H9 (cell line): ENCODE measurements around the gene TENM4. TPM values are rescaled to one million over a fixed set of nuclear protein-coding genes. Genes with fewer than 3 reads are reported as not detected.

Experiments used
- DNase-seq: peaks from one replicate; pipeline ENCODE4 v3.0.0-alpha.2; 2017
- H2AFZ ChIP-seq: one replicate; pipeline ENCODE4 v1.6.1; 2013; ENCODE audit warnings: mild to moderate bottlenecking, low read length, control low read depth, moderate library complexity
- H2AK5ac ChIP-seq: 2 replicates; pipeline ENCODE4 v1.6.1; 2013; ENCODE audit warnings: low read length, control low read depth, mixed read lengths; ENCODE audit not compliant: insufficient read length
- H2BK120ac ChIP-seq: one replicate; pipeline ENCODE4 v1.6.1; 2013; ENCODE audit warnings: low read depth, mild to moderate bottlenecking, low read length, control low read depth, inconsistent platforms; ENCODE audit not compliant: poor library complexity, severe bottlenecking
- H2BK12ac ChIP-seq: 2 replicates; pipeline ENCODE4 v1.6.1; 2013; ENCODE audit warnings: low read length, control low read depth, mixed read lengths, low read depth; ENCODE audit not compliant: insufficient read length
- H2BK15ac ChIP-seq: 2 replicates; pipeline ENCODE4 v1.6.1; 2013; ENCODE audit warnings: low read depth, low read length, control low read depth
- H2BK20ac ChIP-seq: one replicate; pipeline ENCODE4 v1.6.1; 2013; ENCODE audit warnings: low read depth, mild to moderate bottlenecking, low read length, control low read depth, inconsistent platforms; ENCODE audit not compliant: poor library complexity, severe bottlenecking
- H2BK5ac ChIP-seq: 2 replicates; pipeline ENCODE4 v1.6.1; 2013; ENCODE audit warnings: low read length, control low read depth, mixed read lengths; ENCODE audit not compliant: insufficient read length
- H3K14ac ChIP-seq: 2 replicates; pipeline ENCODE4 v1.6.1; 2013; ENCODE audit warnings: low read length, control low read depth; ENCODE audit not compliant: insufficient read depth
- H3K18ac ChIP-seq: 2 replicates; pipeline ENCODE4 v1.6.1; 2013; ENCODE audit warnings: low read depth, mild to moderate bottlenecking, mixed read lengths, low read length, control low read depth; ENCODE audit not compliant: insufficient read length
- H3K23ac ChIP-seq: 2 replicates; pipeline ENCODE4 v1.6.1; 2013; ENCODE audit warnings: low read length, control low read depth, mixed read lengths, low read depth; ENCODE audit not compliant: insufficient read length
- H3K23me2 ChIP-seq: 2 replicates; pipeline ENCODE4 v1.6.1; 2013; ENCODE audit warnings: low read depth, mild to moderate bottlenecking, mixed read lengths, low read length, control low read depth; ENCODE audit not compliant: insufficient read length, poor library complexity, severe bottlenecking
- H3K27ac ChIP-seq: 2 replicates; pipeline ENCODE4 v1.5.1; 2013; ENCODE audit warnings: low read length, control low read depth, mixed read lengths, low read depth; ENCODE audit not compliant: insufficient read length
- H3K27me3 ChIP-seq: 2 replicates; pipeline ENCODE4 v1.6.1; 2013; ENCODE audit warnings: low read length, control low read depth, inconsistent platforms; ENCODE audit not compliant: insufficient read depth
- H3K4ac ChIP-seq: 2 replicates; pipeline ENCODE4 v1.6.1; 2013; ENCODE audit warnings: low read depth, mild to moderate bottlenecking, control low read depth, inconsistent platforms, low read length, moderate library complexity
- H3K4me1 ChIP-seq: 2 replicates; pipeline ENCODE4 v1.6.1; 2013; ENCODE audit warnings: low read length, control low read depth, inconsistent platforms; ENCODE audit not compliant: insufficient read depth
- H3K4me2 ChIP-seq: 2 replicates; pipeline ENCODE4 v1.6.1; 2013; ENCODE audit warnings: low read length, control low read depth, mixed read lengths; ENCODE audit not compliant: insufficient read length, insufficient read depth
- H3K56ac ChIP-seq: 2 replicates; pipeline ENCODE4 v1.6.1; 2013; ENCODE audit warnings: low read depth, mild to moderate bottlenecking, mixed read lengths, low read length, control low read depth; ENCODE audit not compliant: insufficient read length
- H3K79me1 ChIP-seq: 2 replicates; pipeline ENCODE4 v1.6.1; 2013; ENCODE audit warnings: low read depth, mild to moderate bottlenecking, moderate library complexity, low read length, control low read depth, inconsistent platforms; ENCODE audit not compliant: insufficient read depth, poor library complexity, severe bottlenecking
- H3K79me2 ChIP-seq: 2 replicates; pipeline ENCODE4 v1.6.1; 2013; ENCODE audit warnings: low read length, control low read depth, inconsistent platforms; ENCODE audit not compliant: insufficient read depth
- H3K9ac ChIP-seq: 2 replicates; pipeline ENCODE4 v1.6.1; 2013; ENCODE audit warnings: low read length, control low read depth, mixed read lengths; ENCODE audit not compliant: insufficient read length; ENCODE audit errors: extremely low read depth
- H3K9me3 ChIP-seq: one replicate; pipeline ENCODE4 v1.6.1; 2013; ENCODE audit warnings: low read depth, low read length, inconsistent platforms; ENCODE audit not compliant: control insufficient read depth
- H3T11ph ChIP-seq: one replicate; pipeline ENCODE4 v1.6.1; 2013; ENCODE audit warnings: mild to moderate bottlenecking, low read length, control low read depth, inconsistent platforms
- H4K20me1 ChIP-seq: one replicate; pipeline ENCODE4 v1.6.1; 2013; ENCODE audit not compliant: control insufficient read depth, insufficient read length, insufficient read depth
- H4K5ac ChIP-seq: 2 replicates; pipeline ENCODE4 v1.6.1; 2013; ENCODE audit warnings: low read depth, mild to moderate bottlenecking, mixed read lengths, low read length, control low read depth; ENCODE audit not compliant: insufficient read length
- H4K8ac ChIP-seq: replicated peaks from 2 replicates; pipeline ENCODE4 v1.6.1; 2013; ENCODE audit warnings: low read length, control low read depth, mixed read lengths, low read depth; ENCODE audit not compliant: insufficient read length
- H4K91ac ChIP-seq: 2 replicates; pipeline ENCODE4 v1.6.1; 2013; ENCODE audit warnings: low read depth, mild to moderate bottlenecking, moderate library complexity, mixed read lengths, low read length, control low read depth; ENCODE audit not compliant: insufficient read length
- H3K27ac Mint-ChIP-seq, 3 experiments: 2 replicates in 2 of 3; 3 replicates in 1 of 3; pipeline ENCODE4 v1.8.0; 2020 to 2021; ENCODE audit warnings: mixed read lengths in 3 of 3, mild to moderate bottlenecking in 1 of 3, moderate library complexity in 1 of 3
- H3K27me3 Mint-ChIP-seq: 2 replicates; pipeline ENCODE4 v1.8.0; 2021; ENCODE audit warnings: low read depth, mild to moderate bottlenecking, moderate library complexity, mixed read lengths
- H3K36me3 Mint-ChIP-seq, 3 experiments: 2 replicates in 2 of 3; 3 replicates in 1 of 3; pipeline ENCODE4 v1.8.0; 2020 to 2021; ENCODE audit warnings: low read depth in 3 of 3, mixed read lengths in 3 of 3; ENCODE audit not compliant: insufficient read depth in 1 of 3
- H3K4me1 Mint-ChIP-seq, 2 experiments: 2 replicates each; pipeline ENCODE4 v1.8.0; 2020; ENCODE audit warnings: mixed read lengths in 2 of 2
- H3K4me3 Mint-ChIP-seq, 2 experiments: 2 replicates in 1 of 2; 3 replicates in 1 of 2; pipeline ENCODE4 v1.8.0; 2020 to 2021; ENCODE audit warnings: mild to moderate bottlenecking in 2 of 2, mixed read lengths in 2 of 2, moderate library complexity in 1 of 2
- H3K9me3 Mint-ChIP-seq, 2 experiments: 2 replicates in 1 of 2; 3 replicates in 1 of 2; pipeline ENCODE4 v1.8.0; 2020; ENCODE audit warnings: mild to moderate bottlenecking in 2 of 2, mixed read lengths in 2 of 2, moderate library complexity in 1 of 2
- CTCF ChIP-seq: fragments of 200-600 bp; sonication (generic); conservative IDR thresholded peaks from 3 replicates; pipeline ENCODE4 v1.8.0; 2021; ENCODE audit warnings: antibody characterized with exemption, mild to moderate bottlenecking
- WGBS: extraction: QIAGEN DNeasy Blood & Tissue Kit; methylation state at CpG from one replicate; pipeline ENCODE4 v1.1.7; 2013; ENCODE audit warnings: missing lambda C conversion rate, low lambda C conversion rate, mixed read lengths; ENCODE audit not compliant: insufficient read length; ENCODE audit errors: extremely low coverage; 5-methylcytosine and 5-hydroxymethylcytosine counted together
- total RNA-seq: library from RNA; stranded (reverse); gene quantifications from 2 replicates; pipeline ENCODE4 v1.2.1, GENCODE V29; 2021

TENM4 gene
- total RNA-seq, 1 experiment from 2014 or later, result 4.6 TPM

GRCh38 chr11:79208126-79208525, 232.7 kb downstream of the TENM4 start:
- no peaks in the 10 kb centered on the region for H3K9me3 Mint-ChIP-seq
- Histone ChIP-seq H3K9me3 (no peaks in the 10 kb centered on the region), H2BK20ac (no peak overlapping the region), H3K27ac (no peak overlapping the region), H2AK5ac (no peak overlapping the region), H3T11ph (no peak overlapping the region), H3K4me2 (no peak overlapping the region), H3K4ac (no peak overlapping the region), H2BK15ac (no peak overlapping the region), H2BK12ac (no peak overlapping the region), H2AFZ (no peak overlapping the region), H3K79me2 (no peaks in the 10 kb centered on the region), H3K4me1 (0 out of 2 replicates have a peak, but pooled peaks cover 5% of the 10 kb centered on the region), H3K23me2 (no peaks in the 10 kb centered on the region), H3K27me3 (no peaks in the 10 kb centered on the region), H3K23ac (no peak overlapping the region), H4K20me1 (no peaks in the 10 kb centered on the region), H4K8ac (no peak overlapping the region), H3K56ac (no peak overlapping the region), H4K5ac (no peak overlapping the region), H4K91ac (no peak overlapping the region), H3K79me1 (no peaks in the 10 kb centered on the region), H2BK120ac (no peak overlapping the region), H2BK5ac (no peak overlapping the region), H3K9ac (no peak overlapping the region), H3K18ac (no peak overlapping the region), H3K14ac (no peak overlapping the region)
- no CpG with 5 or more reads among the region's 2 CpGs for WGBS
- H3K27ac Mint-ChIP-seq, result no peak overlapping the region; a peak in 1 of 7 replicates
- H3K4me3 Mint-ChIP-seq, result no peak overlapping the region
- no peaks in the 10 kb centered on the region for H3K36me3 Mint-ChIP-seq
- DNase-seq, result no peak
- H3K4me1 Mint-ChIP-seq, result peaks cover 5 to 6% of the 10 kb centered on the region in 2 experiments
- H3K27me3 Mint-ChIP-seq, result no peaks in the 10 kb centered on the region
- TF ChIP-seq CTCF, result no peak
